ENCODE measurements around the gene ZNF280D. TPM values are rescaled to one million over a fixed set of nuclear protein-coding genes. Genes with fewer than 3 reads are reported as not detected.

Gene ZNF280D
- total and polyA plus RNA-seq, 2 of the 4 experiments (the other 2 are of a cell fraction), result 8.3 to 21.0 TPM

DNA sequence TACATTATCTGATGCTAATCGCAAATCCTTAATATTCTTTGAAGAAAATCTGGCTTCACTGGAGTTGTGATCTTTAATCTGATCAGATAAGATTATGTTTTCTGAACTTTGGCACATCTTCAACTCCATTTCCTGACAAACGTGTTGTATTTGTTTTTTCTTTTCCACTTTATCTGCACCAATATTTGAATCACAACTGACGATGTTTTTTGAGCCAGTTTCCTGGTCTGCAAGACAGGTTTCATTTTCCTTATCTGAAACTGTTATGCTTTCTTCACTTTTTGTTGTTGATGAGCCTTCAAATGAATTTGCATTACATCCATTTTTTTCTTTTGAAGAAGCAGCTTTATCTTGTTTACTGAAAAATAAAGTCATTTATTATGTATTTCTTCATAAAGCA, 101.5 kb downstream of the ZNF280D start:
- Histone ChIP-seq H4K91ac (ENCODE audit: insufficient read depth, low read depth, low read length) (no peak overlapping the region), H3K27ac (ENCODE audit: insufficient read depth, low read length) (no peak overlapping the region), H2BK20ac (ENCODE audit: low read depth, low read length) (no peak overlapping the region), H3K27me3 (ENCODE audit: control insufficient read depth, insufficient read depth, low read length) (no peaks in the 10 kb centered on the region), H2BK15ac (ENCODE audit: low read depth, low read length) (no peak overlapping the region), H3K23ac (ENCODE audit: low read depth, low read length) (no peak overlapping the region), H3K4me1 (ENCODE audit: control insufficient read depth, insufficient read depth, low read length) (peaks cover 4% of the 10 kb centered on the region; the same call in 1 of the 2 replicates), H2BK5ac (ENCODE audit: low read depth, low read length, poor library complexity, severe bottlenecking) (no peak overlapping the region), H3K9ac (ENCODE audit: low read depth, low read length) (no peak overlapping the region), H4K20me1 (ENCODE audit: insufficient read depth, low read length) (no peaks in the 10 kb centered on the region), H3K79me1 (ENCODE audit: low read depth in 1 of 2, low read length in 2 of 2) (0 out of 4 replicates have a peak, but pooled peaks cover 0 to 5% of the 10 kb centered on the region in 2 experiments), H3K9me3 (ENCODE audit: control insufficient read depth, insufficient read depth, low read length) (no peaks in the 10 kb centered on the region), H2AFZ (replicated peaks; ENCODE audit: low read length, poor library complexity) (no peak overlapping the region), H4K8ac (ENCODE audit: low read depth in 2 of 2, low read length in 2 of 2) (no peak overlapping the region), H3K56ac (ENCODE audit: extremely low read depth, insufficient read depth, low read length) (no peak overlapping the region), H3K9me1 (ENCODE audit: insufficient read depth, low read length) (0 out of 2 replicates have a peak, but pooled peaks cover 6% of the 10 kb centered on the region), H3K14ac (replicated peaks; ENCODE audit: low read depth, low read length) (no peak overlapping the region), H2BK120ac (ENCODE audit: low read depth, low read length) (no peak overlapping the region), H3K4ac (ENCODE audit: low read depth, low read length) (no peak overlapping the region), H3K36me3 (ENCODE audit: control insufficient read depth, insufficient read depth, low read length) (peaks cover 5% of the 10 kb centered on the region; the same call in 1 of the 2 replicates), H4K5ac (ENCODE audit: low read depth, low read length) (no peak overlapping the region), H3K4me3 (ENCODE audit: insufficient read depth, low read depth, low read length) (no peak overlapping the region), H2AK9ac (replicated peaks; ENCODE audit: low read depth, low read length, poor library complexity) (no peak overlapping the region), H3K18ac (ENCODE audit: low read depth, low read length) (no peak overlapping the region), H2AK5ac (ENCODE audit: low read depth, low read length) (no peak overlapping the region), H3K4me2 (ENCODE audit: low read depth, low read length) (no peak overlapping the region)
- no CpG with 5 or more reads among the region's 3 CpGs for WGBS, 2 experiments (ENCODE audit: extremely low coverage in 2 of 2, insufficient read length in 1 of 2)
- in situ Hi-C loops (cut with MboI; ENCODE audit: low sequenced_read_pairs) (no loop called here), dilution Hi-C loops (cut with HindIII; ENCODE audit: low sequenced_read_pairs, unreplicated experiment) (no loop called here), intact Hi-C loops (cut with micrococcal nuclease) (no loop called here)
- no peak for DNase-seq
- ATAC-seq (ENCODE audit: low read depth), result no peak
- BruUV-seq (replicated peaks), result no TSS peak
- ChIA-PET POLR2A (ENCODE audit: unreplicated experiment) (interaction anchor here (0.6 kb wide), 1 partner anchor 52 kb away, joined by 6 read pairs; no protein-coding TSS in a partner anchor), CTCF (interaction anchor here (0.6 to 0.7 kb wide), 2 partner anchors 140 to 242 kb away, joined by 3 read pairs; no protein-coding TSS in a partner anchor)
- no peak for TF ChIP-seq SMC3 (IDR thresholded peaks at IDR 0.05; ENCODE audit: low read depth, low read length)
- no peak for TF ChIP-seq FOS (IDR thresholded peaks at IDR 0.05; ENCODE audit: low read depth, low read length)
- no peak for TF ChIP-seq MAFK (IDR thresholded peaks at IDR 0.05; ENCODE audit: low read depth, low read length)
- TF ChIP-seq NFE2L2 (IDR thresholded peaks at IDR 0.05; ENCODE audit: low read depth, low read length), result no peak
- TF ChIP-seq MXI1 (IDR thresholded peaks at IDR 0.05; ENCODE audit: borderline replicate concordance, low read depth, low read length), result no peak
- TF ChIP-seq, protein P1, sequence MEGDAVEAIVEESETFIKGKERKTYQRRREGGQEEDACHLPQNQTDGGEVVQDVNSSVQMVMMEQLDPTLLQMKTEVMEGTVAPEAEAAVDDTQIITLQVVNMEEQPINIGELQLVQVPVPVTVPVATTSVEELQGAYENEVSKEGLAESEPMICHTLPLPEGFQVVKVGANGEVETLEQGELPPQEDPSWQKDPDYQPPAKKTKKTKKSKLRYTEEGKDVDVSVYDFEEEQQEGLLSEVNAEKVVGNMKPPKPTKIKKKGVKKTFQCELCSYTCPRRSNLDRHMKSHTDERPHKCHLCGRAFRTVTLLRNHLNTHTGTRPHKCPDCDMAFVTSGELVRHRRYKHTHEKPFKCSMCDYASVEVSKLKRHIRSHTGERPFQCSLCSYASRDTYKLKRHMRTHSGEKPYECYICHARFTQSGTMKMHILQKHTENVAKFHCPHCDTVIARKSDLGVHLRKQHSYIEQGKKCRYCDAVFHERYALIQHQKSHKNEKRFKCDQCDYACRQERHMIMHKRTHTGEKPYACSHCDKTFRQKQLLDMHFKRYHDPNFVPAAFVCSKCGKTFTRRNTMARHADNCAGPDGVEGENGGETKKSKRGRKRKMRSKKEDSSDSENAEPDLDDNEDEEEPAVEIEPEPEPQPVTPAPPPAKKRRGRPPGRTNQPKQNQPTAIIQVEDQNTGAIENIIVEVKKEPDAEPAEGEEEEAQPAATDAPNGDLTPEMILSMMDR (conservative IDR thresholded peaks at IDR 0.05; ENCODE audit: low read depth, low read length), result no peak
